Keratinocyte (primary cell): ENCODE measurements around the gene CHID1. TPM values are rescaled to one million over a fixed set of nuclear protein-coding genes. Genes with fewer than 3 reads are reported as not detected.

ENCODE experiments used
- DNase-seq: peaks from one replicate; pipeline ENCODE4 v3.0.0-alpha.2; 2011; ENCODE audit warnings: low read depth, missing footprints, low spot score
- FAIRE-seq: peaks from 2 replicates; lab custom pipeline; 2011; peaks lifted over from hg19 to GRCh38; lab: Jason Lieb, UNC
- H2AFZ ChIP-seq: 2 replicates; pipeline ENCODE4 v1.6.0; 2012; ENCODE audit warnings: low read length, control low read depth, inconsistent platforms; ENCODE audit not compliant: control insufficient read depth
- H3K27ac ChIP-seq: 2 replicates; pipeline ENCODE4 v1.5.1; 2011; ENCODE audit warnings: low read length; ENCODE audit not compliant: control insufficient read depth, insufficient read depth
- H3K27me3 ChIP-seq: 3 replicates; pipeline ENCODE4 v1.6.0; 2011; ENCODE audit warnings: low read length; ENCODE audit not compliant: control insufficient read depth, insufficient read depth; ENCODE audit errors: extremely low read depth
- H3K36me3 ChIP-seq, 2 experiments: 2 replicates in 1 of 2; 3 replicates in 1 of 2; pipeline ENCODE4 v1.5.1; 2011; ENCODE audit warnings: low read length in 2 of 2, mild to moderate bottlenecking in 1 of 2; ENCODE audit not compliant: control insufficient read depth in 2 of 2, insufficient read depth in 2 of 2; ENCODE audit errors: extremely low read depth in 1 of 2
- H3K4me1 ChIP-seq: 3 replicates; pipeline ENCODE4 v1.5.1; 2011; ENCODE audit warnings: low read length; ENCODE audit not compliant: control insufficient read depth, insufficient read depth; ENCODE audit errors: extremely low read depth
- H3K4me2 ChIP-seq: 3 replicates; pipeline ENCODE4 v1.6.0; 2011; ENCODE audit warnings: low read depth, low read length; ENCODE audit not compliant: control insufficient read depth, insufficient read depth; ENCODE audit errors: extremely low read depth
- H3K4me3 ChIP-seq, 3 experiments: fragments of 200-600 bp in 1 of 3; sonication (generic) in 1 of 3; 2 replicates in 2 of 3; 3 replicates in 1 of 3; pipeline ENCODE4 v1.5.1; 2011 to 2016; ENCODE audit warnings: low read length in 3 of 3, mild to moderate bottlenecking in 3 of 3, control low read depth in 2 of 3, inconsistent platforms in 1 of 3, low read depth in 1 of 3, mixed read lengths in 1 of 3, mixed run types in 1 of 3, moderate library complexity in 1 of 3; ENCODE audit not compliant: control insufficient read depth in 2 of 3, insufficient read depth in 2 of 3; ENCODE audit errors: extremely low read depth in 1 of 3
- H3K79me2 ChIP-seq: 2 replicates; pipeline ENCODE4 v1.6.0; 2012; ENCODE audit warnings: low read length; ENCODE audit not compliant: control insufficient read depth, insufficient read depth
- H3K9ac ChIP-seq: 3 replicates; pipeline ENCODE4 v1.6.0; 2011; ENCODE audit warnings: low read length; ENCODE audit not compliant: control insufficient read depth, insufficient read depth; ENCODE audit errors: extremely low read depth
- H3K9me1 ChIP-seq: 3 replicates; pipeline ENCODE4 v1.6.0; 2011; ENCODE audit warnings: low read length; ENCODE audit not compliant: control insufficient read depth, insufficient read depth; ENCODE audit errors: extremely low read depth
- H3K9me3 ChIP-seq: 2 replicates; pipeline ENCODE4 v1.5.1; 2012; ENCODE audit warnings: low read depth, low read length; ENCODE audit not compliant: control insufficient read depth
- H4K20me1 ChIP-seq: 3 replicates; pipeline ENCODE4 v1.6.0; 2011; ENCODE audit warnings: low read length; ENCODE audit not compliant: control insufficient read depth, insufficient read depth; ENCODE audit errors: extremely low read depth
- EZH2 ChIP-seq: IDR thresholded peaks from one replicate; pipeline ENCODE4 v1.6.1; 2012; ENCODE audit warnings: inconsistent platforms, mild to moderate bottlenecking, low read length, moderate library complexity
- dilution Hi-C: fragments of 300-500 bp; cut with MboI; formaldehyde crosslinking; loops from one replicate; pipeline ENCODE4 v1.7.0; 2020; ENCODE audit warnings: low sequenced_read_pairs; ENCODE audit not compliant: extremely low pct_ligation_motif_present
- polyA plus RNA-seq, 5 experiments: library from polyadenylated mRNA; depleted of rRNA in 3 of 5; stranded (reverse) in 3 of 5; stranded (forward) in 1 of 5; unstranded in 1 of 5; fragments of >200 nt; gene quantifications; 1 replicate in 1 of 5; 2 replicates in 3 of 5; 3 replicates in 1 of 5; pipeline versions ENCODE4 v1.2.1 to v1.2.3, GENCODE V29; 2011 to 2012; ENCODE audit warnings: missing spikeins in 2 of 5, low read depth in 1 of 5, low replicate concordance in 1 of 5
- TF ChIP-seq, protein P1 (sequence below), 3 experiments: IDR thresholded peaks in 1 of 3; conservative IDR thresholded peaks in 1 of 3; optimal IDR thresholded peaks in 1 of 3; 2 replicates in 2 of 3; 3 replicates in 1 of 3; pipeline versions ENCODE3 to v1.5.1; 2011; ENCODE audit warnings: low read length in 3 of 3, mild to moderate bottlenecking in 3 of 3, moderate library complexity in 2 of 3, control low read depth in 1 of 3, inconsistent platforms in 1 of 3; ENCODE audit not compliant: insufficient read depth in 2 of 3; ENCODE audit errors: extremely low read depth in 1 of 3

CHID1 gene
- polyA plus RNA-seq, 1 donor (not counting 4 experiments of a cell fraction or from before 2014, with no cell fraction given): 23.0 TPM

DNA sequence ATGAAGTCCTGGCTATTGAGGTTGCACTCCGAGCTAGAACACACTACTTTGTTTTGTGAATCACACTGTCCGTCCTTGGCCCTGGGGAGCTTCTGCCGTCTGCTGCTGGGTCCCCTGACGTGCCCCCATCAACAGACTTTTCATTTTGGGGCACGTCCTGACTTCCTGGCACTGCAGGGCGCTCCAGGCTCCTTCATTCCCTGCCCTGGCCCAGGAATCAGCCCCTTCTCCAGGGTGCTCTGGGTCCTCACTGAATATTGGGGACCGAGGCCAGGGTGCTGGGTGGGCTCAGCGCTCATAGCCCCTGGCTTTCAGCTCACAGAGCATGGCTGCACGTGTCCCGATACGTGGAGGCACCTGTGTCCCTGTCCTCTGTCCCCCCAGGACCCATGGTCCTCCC, 45.7 kb downstream of the CHID1 start:
- no peak overlapping the region for H3K27ac ChIP-seq
- no peak overlapping the region for H3K4me3 ChIP-seq
- no peaks in the 10 kb centered on the region for H3K27me3 ChIP-seq
- H2AFZ ChIP-seq: no peak overlapping the region
- no peaks in the 10 kb centered on the region for H3K79me2 ChIP-seq
- no peaks in the 10 kb centered on the region for H3K9me3 ChIP-seq
- H3K9ac ChIP-seq: no peak overlapping the region
- dilution Hi-C loops: no loop called here
- no peak for DNase-seq
- H3K9me1 ChIP-seq: no peaks in the 10 kb centered on the region
- no peaks in the 10 kb centered on the region for H3K4me1 ChIP-seq
- FAIRE-seq: no peak
- H3K36me3 ChIP-seq: peaks cover 0 to 15% of the 10 kb centered on the region in 2 experiments
- peaks cover 5% of the 10 kb centered on the region for H4K20me1 ChIP-seq
- no peak for TF ChIP-seq EZH2
- TF ChIP-seq, protein P1, sequence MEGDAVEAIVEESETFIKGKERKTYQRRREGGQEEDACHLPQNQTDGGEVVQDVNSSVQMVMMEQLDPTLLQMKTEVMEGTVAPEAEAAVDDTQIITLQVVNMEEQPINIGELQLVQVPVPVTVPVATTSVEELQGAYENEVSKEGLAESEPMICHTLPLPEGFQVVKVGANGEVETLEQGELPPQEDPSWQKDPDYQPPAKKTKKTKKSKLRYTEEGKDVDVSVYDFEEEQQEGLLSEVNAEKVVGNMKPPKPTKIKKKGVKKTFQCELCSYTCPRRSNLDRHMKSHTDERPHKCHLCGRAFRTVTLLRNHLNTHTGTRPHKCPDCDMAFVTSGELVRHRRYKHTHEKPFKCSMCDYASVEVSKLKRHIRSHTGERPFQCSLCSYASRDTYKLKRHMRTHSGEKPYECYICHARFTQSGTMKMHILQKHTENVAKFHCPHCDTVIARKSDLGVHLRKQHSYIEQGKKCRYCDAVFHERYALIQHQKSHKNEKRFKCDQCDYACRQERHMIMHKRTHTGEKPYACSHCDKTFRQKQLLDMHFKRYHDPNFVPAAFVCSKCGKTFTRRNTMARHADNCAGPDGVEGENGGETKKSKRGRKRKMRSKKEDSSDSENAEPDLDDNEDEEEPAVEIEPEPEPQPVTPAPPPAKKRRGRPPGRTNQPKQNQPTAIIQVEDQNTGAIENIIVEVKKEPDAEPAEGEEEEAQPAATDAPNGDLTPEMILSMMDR (optimal IDR thresholded peaks at IDR 0.05 in 1 of 3, IDR thresholded peaks at IDR 0.05 in 1 of 3, conservative IDR thresholded peaks at IDR 0.05 in 1 of 3; ENCODE audit: extremely low read depth in 1 of 3, insufficient read depth in 2 of 3, low read length in 3 of 3): no peak
- no peak overlapping the region for H3K4me2 ChIP-seq

DNA sequence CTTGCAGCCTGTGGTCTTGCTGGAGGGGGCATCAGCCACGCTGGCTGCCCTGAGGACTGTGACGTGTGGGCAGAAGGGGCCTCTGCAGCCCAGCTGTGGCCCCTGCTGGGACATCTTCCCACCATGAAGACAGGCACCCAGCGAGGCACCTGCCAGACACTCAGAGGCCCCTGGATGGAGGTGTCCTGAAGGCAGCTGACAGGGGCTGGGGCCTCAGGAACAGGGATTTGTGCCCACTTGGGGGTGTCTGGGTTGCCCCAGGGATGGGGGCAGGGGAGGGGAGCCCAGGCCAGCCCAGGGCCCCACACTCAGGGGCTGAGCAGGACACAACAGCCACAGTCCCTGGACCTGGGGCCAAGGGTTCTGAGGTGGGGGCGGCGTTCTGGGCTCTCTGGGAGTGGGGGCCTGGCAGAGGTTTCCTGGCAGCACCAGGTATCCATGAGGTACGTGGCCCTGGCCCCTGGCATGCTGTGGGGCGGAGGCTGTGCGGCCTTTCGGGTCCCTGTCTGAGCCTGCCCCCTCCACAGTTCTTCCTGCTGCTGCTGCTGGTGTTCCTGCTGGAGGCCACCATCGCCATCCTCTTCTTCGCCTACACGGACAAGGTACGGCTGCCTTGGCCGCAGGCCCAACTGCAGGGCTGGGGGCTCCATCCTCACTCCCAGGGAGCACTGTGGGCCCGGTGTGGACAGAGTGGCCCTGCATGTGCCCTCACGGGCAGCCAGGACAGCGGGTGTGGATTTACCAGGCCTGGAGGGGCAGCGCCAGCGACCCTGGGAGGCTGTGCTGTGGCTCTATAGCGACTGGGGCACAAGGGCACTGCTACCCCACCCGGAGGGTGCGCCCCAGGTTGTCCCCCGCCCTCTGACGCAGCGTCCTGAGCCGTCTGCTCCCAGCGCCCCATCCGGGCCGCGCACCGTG, 46.4 kb downstream of the CHID1 start:
- dilution Hi-C loops: no loop called here

More for the DNA sequence above, 46.4 kb downstream of the CHID1 start:
- Histone ChIP-seq H4K20me1 (peaks cover 6% of the 10 kb centered on the region), H3K79me2 (no peaks in the 10 kb centered on the region), H3K9ac (no peak overlapping the region), H3K36me3 (peaks cover 0 to 15% of the 10 kb centered on the region in 2 experiments), H3K27me3 (no peaks in the 10 kb centered on the region), H3K4me3 (no peak overlapping the region), H3K4me2 (no peak overlapping the region), H3K9me3 (no peaks in the 10 kb centered on the region), H3K4me1 (peaks cover 4% of the 10 kb centered on the region), H3K9me1 (no peaks in the 10 kb centered on the region), H2AFZ (no peak overlapping the region), H3K27ac (no peak overlapping the region)
- TF ChIP-seq, protein P1 (optimal IDR thresholded peaks at IDR 0.05 in 1 of 3, IDR thresholded peaks at IDR 0.05 in 1 of 3, conservative IDR thresholded peaks at IDR 0.05 in 1 of 3; ENCODE audit: extremely low read depth in 1 of 3, insufficient read depth in 2 of 3, low read length in 3 of 3): no peak
- no peak for TF ChIP-seq EZH2
- DNase-seq: no peak
- no peak for FAIRE-seq
